ENCODE measurements around the gene INO80E. TPM values are rescaled to one million over a fixed set of nuclear protein-coding genes. Genes with fewer than 3 reads are reported as not detected.

The INO80E gene
- total RNA-seq, 1 donor: 14.5 TPM

GRCh38 chr16:30054959-30055553, 59.0 kb downstream of the INO80E start:
- H2AFZ ChIP-seq (ENCODE audit: low read length): no peak overlapping the region
- H3K79me2 ChIP-seq (ENCODE audit: insufficient read depth, low read length): peaks cover 11% of the 10 kb centered on the region
- H3K27ac ChIP-seq (ENCODE audit: low read depth, low read length): no peak overlapping the region
- no peaks in the 10 kb centered on the region for H3K9me3 ChIP-seq (ENCODE audit: low read depth, low read length)
- peak; percentile 49 for TF ChIP-seq CTCF (IDR thresholded peaks at IDR 0.05; ENCODE audit: extremely low read depth, low read depth, low read length)
- H3K27me3 ChIP-seq (ENCODE audit: insufficient read depth, low read length): no peaks in the 10 kb centered on the region
- peak; percentile 82 for DNase-seq (ENCODE audit: insufficient read length, low spot score, missing footprints)
- no peak overlapping the region for H3K4me2 ChIP-seq (ENCODE audit: insufficient read depth, low read length)
- no peaks in the 10 kb centered on the region for H4K20me1 ChIP-seq (ENCODE audit: insufficient read depth, low read length)
- H3K4me1 ChIP-seq (ENCODE audit: insufficient read depth, low read length): peaks cover 23% of the 10 kb centered on the region
- H3K4me3 ChIP-seq (ENCODE audit: insufficient read depth, low read length): no peak overlapping the region
- peaks cover 13% of the 10 kb centered on the region for H3K36me3 ChIP-seq (ENCODE audit: insufficient read depth, low read length)

Other genes with a start within 250 kb of the INO80E start
- gene ZG16, start 218.0 kb upstream of the INO80E start, total RNA-seq: not detected in 2 replicates
- gene KIF22, start 205.5 kb upstream of the INO80E start, total RNA-seq: 8.3 and 12.4 TPM in 2 replicates
- gene MAZ, start 189.7 kb upstream of the INO80E start, total RNA-seq: 221 and 267 TPM in 2 replicates
- gene PRRT2, start 184.0 kb upstream of the INO80E start, total RNA-seq: 1.4 and 4.1 TPM in 2 replicates
- gene PAGR1, start 180.1 kb upstream of the INO80E start, total RNA-seq: 16.8 and 19.9 TPM in 2 replicates
- 273 and 274 TPM in 2 replicates for gene MVP, start 175.8 kb upstream of the INO80E start, total RNA-seq
- gene CDIPT, start 133.0 kb upstream of the INO80E start, total RNA-seq: 105 and 107 TPM in 2 replicates
- gene SEZ6L2, start 96.7 kb upstream of the INO80E start, total RNA-seq: 1.5 and 2.9 TPM in 2 replicates
- gene ASPHD1, start 95.8 kb upstream of the INO80E start, total RNA-seq: 0.88 and 1.8 TPM in 2 replicates
- 8.5 and 11.9 TPM in 2 replicates for gene KCTD13, start 70.0 kb upstream of the INO80E start, total RNA-seq
- gene TMEM219, start 34.2 kb upstream of the INO80E start, total RNA-seq: 74.3 and 84.0 TPM in 2 replicates
- 37.1 and 39.1 TPM in 2 replicates for gene TAOK2, start 22.4 kb upstream of the INO80E start, total RNA-seq
- gene HIRIP3, start 624 bp upstream of the INO80E start, total RNA-seq: 3.5 and 5.8 TPM in 2 replicates
- not detected in 2 replicates for gene DOC2A, start 14.8 kb downstream of the INO80E start, total RNA-seq
- not detected in 2 replicates for gene C16orf92, start 27.0 kb downstream of the INO80E start, total RNA-seq
- 0.36 TPM in 1 of 2 replicates, not detected in the other for gene TLCD3B, start 35.0 kb downstream of the INO80E start, total RNA-seq
- gene ALDOA, start 69.5 kb downstream of the INO80E start, total RNA-seq: 579 and 705 TPM in 2 replicates
- 175 and 178 TPM in 2 replicates for gene PPP4C, start 79.8 kb downstream of the INO80E start, total RNA-seq
- 0.29 and 0.36 TPM in 2 replicates for gene TBX6, start 95.7 kb downstream of the INO80E start, total RNA-seq
- gene YPEL3, start 100.0 kb downstream of the INO80E start, total RNA-seq: 28.2 and 31.2 TPM in 2 replicates
- 0.36 and 0.88 TPM in 2 replicates for gene GDPD3, start 117.3 kb downstream of the INO80E start, total RNA-seq
- gene MAPK3, start 127.0 kb downstream of the INO80E start, total RNA-seq: 40.2 and 40.7 TPM in 2 replicates
- 0.36 and 0.59 TPM in 2 replicates for gene CORO1A, start 187.4 kb downstream of the INO80E start, total RNA-seq
- 26.8 and 64.8 TPM in 2 replicates for gene BOLA2B, start 197.4 kb downstream of the INO80E start, total RNA-seq
- 19.9 and 23.3 TPM in 2 replicates for gene SLX1A, start 197.6 kb downstream of the INO80E start, total RNA-seq
- 4.1 and 6.2 TPM in 2 replicates for gene SULT1A3, start 203.0 kb downstream of the INO80E start, total RNA-seq

Data from osteoblast (primary cell).